GM19463 (cell line): Measurements from ENCODE around the gene THOC6.
"Not testable (repeated sequence)": the region's sequence is repeated elsewhere in the genome, so short reads cannot be mapped to it uniquely, and the experiment has no call there.

Experiments
- ATAC-seq: cut with Tn5 transposase; IDR thresholded peaks from one replicate; pipeline ENCODE4 v1.9.1; 2021; ENCODE audit warnings: mild to moderate bottlenecking, moderate library complexity; ENCODE audit not compliant: unreplicated experiment

Gene THOC6

DNA sequence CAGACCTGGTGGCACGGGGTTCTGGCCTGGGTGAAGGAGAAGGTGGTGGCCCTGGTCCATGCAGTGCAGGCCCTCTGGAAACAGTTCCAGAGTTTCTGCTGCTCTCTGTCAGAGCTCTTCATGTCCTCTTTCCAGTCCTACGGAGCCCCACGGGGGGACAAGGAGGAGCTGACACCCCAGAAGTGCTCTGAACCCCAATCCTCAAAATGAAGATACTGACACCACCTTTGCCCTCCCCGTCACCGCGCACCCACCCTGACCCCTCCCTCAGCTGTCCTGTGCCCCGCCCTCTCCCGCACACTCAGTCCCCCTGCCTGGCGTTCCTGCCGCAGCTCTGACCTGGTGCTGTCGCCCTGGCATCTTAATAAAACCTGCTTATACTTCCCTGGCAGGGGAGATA lies 45.3 kb downstream of the THOC6 start:
- ATAC-seq: not testable (repeated sequence)

DNA sequence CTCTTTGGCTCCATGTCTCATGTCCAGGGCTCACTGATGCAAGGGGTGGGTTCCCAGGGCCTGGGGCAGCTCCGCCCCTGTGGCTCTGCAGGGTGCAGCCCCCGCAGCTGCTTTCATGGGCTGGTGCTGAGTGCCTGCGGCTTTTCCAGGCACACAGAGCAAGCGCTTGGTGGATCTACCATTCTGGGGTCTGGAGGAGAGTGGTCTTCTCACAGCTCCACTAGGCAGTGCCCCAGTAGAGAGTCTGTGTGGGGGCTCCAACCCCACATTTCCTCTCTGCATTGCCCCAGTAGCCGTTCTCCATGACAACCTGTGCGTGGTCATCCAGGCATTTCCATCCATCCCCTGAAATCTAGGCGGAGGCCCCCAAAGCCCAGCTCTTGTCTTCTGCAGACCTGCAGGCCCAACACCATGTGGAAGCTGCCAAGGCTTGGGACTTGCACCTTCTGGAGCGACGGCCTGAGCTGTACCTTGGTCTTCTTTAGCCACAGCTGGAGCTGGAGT lies 46.8 kb downstream of the THOC6 start:
- ATAC-seq: no peak

DNA sequence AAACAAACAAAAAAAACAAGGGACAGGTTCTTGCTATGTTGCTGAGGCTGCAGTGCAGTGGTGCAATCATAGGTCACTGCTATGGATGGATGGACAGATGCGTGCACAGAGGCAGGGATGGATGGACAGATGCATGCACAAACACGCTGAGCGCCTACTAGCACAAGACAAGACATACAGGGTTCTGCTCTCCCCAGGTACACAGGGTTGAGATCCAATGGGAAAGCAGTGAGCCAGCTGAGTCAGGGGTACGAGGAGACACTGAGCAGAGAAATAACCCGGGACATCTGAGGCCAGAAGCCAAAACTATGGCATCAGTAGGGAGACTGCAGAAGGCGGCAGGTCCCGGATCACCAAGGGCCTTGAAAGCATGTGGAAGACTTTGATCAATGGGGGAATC lies 47.8 kb downstream of the THOC6 start:
- ATAC-seq: no peak

DNA sequence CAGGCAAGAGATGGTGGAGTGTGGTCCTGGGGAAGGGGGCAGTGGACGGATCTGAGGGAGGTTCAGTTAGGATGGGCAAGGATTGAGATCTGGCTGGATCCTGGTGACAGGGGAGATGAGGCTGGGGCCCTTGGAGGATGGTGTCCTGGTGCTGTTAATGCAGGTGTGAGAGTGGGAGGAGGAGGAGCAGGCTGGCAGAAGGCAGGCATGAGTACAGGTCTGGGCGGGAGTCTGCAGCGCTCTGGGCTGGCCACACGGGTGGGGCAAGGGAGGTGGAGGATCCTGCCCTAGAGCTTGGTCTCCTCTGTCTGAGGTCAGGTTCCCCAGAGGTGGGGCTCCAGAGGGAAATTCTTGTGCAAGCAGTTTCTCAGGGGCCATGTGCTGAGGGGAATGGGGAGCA lies 48.3 kb downstream of the THOC6 start:
- ATAC-seq: not testable (repeated sequence)

DNA sequence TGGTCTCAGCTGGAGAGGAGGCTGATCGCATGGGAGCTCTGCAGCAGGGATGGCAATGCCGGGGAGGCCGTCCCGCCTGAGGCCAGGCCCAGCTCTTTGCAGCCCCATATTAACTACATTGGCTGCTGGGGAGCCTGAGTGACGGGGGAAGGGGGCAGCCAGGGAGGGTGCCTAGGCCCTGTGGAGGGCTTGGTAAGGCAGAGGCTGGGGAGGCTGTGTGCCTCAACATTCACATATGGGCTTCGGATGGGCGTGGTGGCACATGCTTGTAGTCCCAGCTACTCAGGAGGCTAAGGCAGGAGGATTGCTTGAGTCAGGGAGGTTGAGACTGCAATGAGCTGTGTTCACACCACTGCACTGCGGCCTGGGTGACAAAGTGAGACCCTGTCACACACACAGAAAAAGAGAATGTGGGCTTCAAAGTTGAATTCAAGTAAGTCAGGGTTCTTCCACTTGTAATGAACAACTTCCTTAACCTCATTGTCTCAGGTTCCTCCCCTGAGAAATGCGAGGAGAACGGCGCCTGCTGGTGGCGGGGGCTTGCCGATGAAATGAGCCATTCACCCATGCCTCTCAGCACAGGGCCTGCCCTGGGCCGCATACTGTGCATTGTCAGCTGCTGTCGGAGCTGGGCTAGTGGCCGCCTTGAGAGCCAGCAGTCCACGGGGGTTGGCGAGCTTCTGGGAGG lies 48.9 kb downstream of the THOC6 start:
- ATAC-seq: not testable (repeated sequence)

DNA sequence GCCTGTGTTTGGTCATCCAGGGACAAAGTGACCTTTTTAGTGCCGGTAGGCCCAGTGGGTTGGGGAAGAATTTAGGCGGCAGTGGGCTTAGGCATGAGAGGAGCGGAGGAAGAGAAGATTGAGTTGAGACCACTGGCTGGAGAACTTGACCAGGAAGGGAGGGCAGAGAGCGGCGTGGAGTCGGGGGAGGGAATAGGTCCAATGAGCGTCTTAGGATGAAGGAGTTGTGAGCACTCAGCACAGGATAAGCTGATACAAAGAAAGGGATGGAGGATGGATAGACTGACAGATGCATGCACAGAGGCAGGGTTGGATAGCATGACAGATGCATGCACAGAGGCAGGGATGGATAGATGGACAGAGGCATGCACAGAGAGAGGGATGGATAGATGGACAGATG lies 49.6 kb downstream of the THOC6 start:
- no peak for ATAC-seq

DNA sequence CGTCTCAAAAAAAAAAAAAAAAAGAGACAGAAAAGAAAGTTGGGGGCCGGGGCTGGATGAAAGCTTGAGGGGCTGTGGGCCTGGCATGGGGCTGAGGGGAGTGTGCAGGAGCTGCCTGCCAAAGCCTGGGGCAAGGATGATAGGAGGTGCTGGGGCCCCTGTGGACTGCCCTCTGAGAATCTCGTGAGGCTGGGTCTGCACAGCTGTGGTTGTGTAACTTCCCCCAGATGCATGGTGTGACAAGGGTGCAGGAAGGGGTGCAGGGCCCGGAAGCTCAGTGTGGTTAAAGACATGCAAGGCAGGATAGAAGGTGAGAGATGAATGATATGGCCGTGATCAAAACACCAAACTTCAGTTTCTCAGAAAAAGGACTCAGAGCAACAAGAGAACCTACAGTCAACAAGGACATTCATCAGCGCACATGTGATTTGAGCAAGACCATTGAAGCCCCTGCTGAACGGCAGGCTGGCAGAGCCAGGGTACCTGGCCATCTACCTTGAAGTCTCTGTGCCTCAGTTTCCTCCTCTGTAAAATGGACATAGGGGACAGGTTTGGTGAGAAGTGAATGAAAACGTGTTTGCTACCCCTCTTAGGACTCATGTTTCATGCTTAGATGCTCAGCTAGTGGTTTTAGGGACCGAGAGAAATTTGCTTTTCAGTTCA lies 51.2 kb downstream of the THOC6 start:
- peak; percentile 74 for ATAC-seq

DNA sequence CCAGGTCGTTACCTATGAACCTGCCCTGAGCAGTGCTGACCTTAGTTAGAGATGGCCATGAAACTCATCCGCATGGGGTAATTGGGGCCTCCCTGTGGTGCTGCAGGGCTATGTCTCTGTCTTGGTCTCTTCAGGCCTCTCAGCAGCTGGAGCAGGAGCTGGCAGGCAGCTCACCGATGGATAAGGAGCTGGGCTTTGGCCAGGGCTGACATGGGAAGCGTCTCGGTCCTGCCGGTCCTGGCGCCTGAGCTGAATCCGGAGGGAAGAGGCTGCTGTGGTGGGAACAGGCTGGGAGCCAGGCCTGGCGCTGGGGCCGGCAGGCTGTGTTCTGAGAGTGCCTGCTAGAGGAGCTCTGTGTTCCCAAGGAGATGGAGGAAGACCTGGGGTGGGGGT lies 51.7 kb downstream of the THOC6 start:
- ATAC-seq: no peak

DNA sequence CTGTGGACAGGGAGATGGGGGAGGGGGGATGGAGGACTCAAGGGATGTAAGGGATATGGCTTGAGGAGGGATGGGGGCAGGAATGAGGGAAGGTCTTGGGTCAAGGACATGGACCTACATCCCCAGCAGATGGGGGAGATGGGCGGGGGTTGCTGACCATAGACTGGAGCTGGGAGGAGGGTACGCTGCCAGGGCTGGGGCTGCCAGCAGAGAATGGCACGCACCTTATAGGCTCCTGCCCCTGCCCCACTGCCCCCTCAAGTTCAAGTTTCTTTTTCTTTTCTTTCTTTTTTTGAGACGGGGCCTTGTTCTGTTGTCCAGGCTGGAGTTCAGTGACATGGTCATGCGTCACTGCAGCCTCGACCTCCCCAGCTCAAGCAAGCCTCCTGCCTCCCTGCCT lies 52.1 kb downstream of the THOC6 start:
- not testable (repeated sequence) for ATAC-seq

DNA sequence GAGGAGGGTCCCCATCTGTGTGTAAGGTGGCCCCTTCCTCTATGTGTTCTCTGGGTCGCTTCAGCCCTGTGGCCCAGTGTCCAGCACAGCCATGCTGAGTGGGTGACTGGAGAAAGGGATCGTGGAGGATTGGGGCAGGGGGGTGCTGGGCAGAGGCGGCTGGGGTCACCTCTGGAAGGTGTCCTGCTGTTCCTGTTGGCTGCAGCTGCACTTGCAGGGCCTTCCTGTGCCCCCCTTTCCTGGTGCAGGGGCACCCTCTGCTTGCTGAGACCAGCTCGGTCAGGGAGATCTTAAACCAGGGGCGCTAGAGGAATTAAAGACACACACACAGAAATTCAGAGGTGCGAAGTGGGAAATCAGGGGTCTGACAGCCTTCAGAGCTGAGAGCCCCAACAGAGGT lies 52.7 kb downstream of the THOC6 start:
- ATAC-seq: no peak
